Measurements from ENCODE around the gene CSMD2.

Gene CSMD2

GRCh38 chr1:33790577-33790976, 374.5 kb downstream of the CSMD2 start:
- CTCF ChIA-PET, result no interaction called here
- POLR2A ChIA-PET, result no interaction called here
- DNase-seq (ENCODE audit: extremely low spot score), result no peak
- TF ChIP-seq HDGF (IDR thresholded peaks at IDR 0.05; ENCODE audit: borderline replicate concordance) (no peak), TARDBP (IDR thresholded peaks at IDR 0.05) (no peak), FOXK2 (IDR thresholded peaks at IDR 0.05) (no peak), ARNT (IDR thresholded peaks at IDR 0.05) (no peak), L3MBTL2 (conservative IDR thresholded peaks at IDR 0.05) (no peak), BHLHE40 (IDR thresholded peaks at IDR 0.05; ENCODE audit: borderline replicate concordance) (no peak), SUZ12 (IDR thresholded peaks at IDR 0.05) (no peak), FOXA1 (IDR thresholded peaks at IDR 0.05) (no peak), NFRKB (IDR thresholded peaks at IDR 0.05) (no peak), SP1 (IDR thresholded peaks at IDR 0.05) (no peak), ELF4 (IDR thresholded peaks at IDR 0.05) (no peak), FOXM1 (IDR thresholded peaks at IDR 0.05; ENCODE audit: borderline replicate concordance) (no peak), CTBP1 (IDR thresholded peaks at IDR 0.05; ENCODE audit: borderline replicate concordance) (no peak), LEF1 (IDR thresholded peaks at IDR 0.05; ENCODE audit: borderline replicate concordance) (no peak), ZNF384 (IDR thresholded peaks at IDR 0.05) (no peak), PKNOX1 (IDR thresholded peaks at IDR 0.05) (no peak)

GRCh38 chr1:33784876-33785275, 380.2 kb downstream of the CSMD2 start:
- ChIA-PET POLR2A (no interaction called here), CTCF (no interaction called here)
- DNase-seq (ENCODE audit: extremely low spot score), result no peak
- no peak for TF ChIP-seq PKNOX1 (IDR thresholded peaks at IDR 0.05)
- no peak for TF ChIP-seq FOXM1 (IDR thresholded peaks at IDR 0.05; ENCODE audit: borderline replicate concordance)
- no peak for TF ChIP-seq HDGF (IDR thresholded peaks at IDR 0.05; ENCODE audit: borderline replicate concordance)
- no peak for TF ChIP-seq BHLHE40 (IDR thresholded peaks at IDR 0.05; ENCODE audit: borderline replicate concordance)
- no peak for TF ChIP-seq ZNF384 (IDR thresholded peaks at IDR 0.05)
- no peak for TF ChIP-seq CTBP1 (IDR thresholded peaks at IDR 0.05; ENCODE audit: borderline replicate concordance)

- no peak for DNase-seq (ENCODE audit: extremely low spot score)
- POLR2A ChIA-PET, result no interaction called here
Measured at GRCh38 chr1:33782776-33783175, 382.3 kb downstream of the CSMD2 start.

GRCh38 chr1:33781652-33782051, 383.4 kb downstream of the CSMD2 start:
- DNase-seq (ENCODE audit: extremely low spot score), result no peak
- CTCF ChIA-PET, result no interaction called here
- TF ChIP-seq NFRKB (IDR thresholded peaks at IDR 0.05), result no peak
- TF ChIP-seq ZNF384 (IDR thresholded peaks at IDR 0.05), result no peak
- POLR2A ChIA-PET, result no interaction called here

More at GRCh38 chr1:33782776-33783175, 382.3 kb downstream of the CSMD2 start:
- TF ChIP-seq ELF4 (IDR thresholded peaks at IDR 0.05) (no peak), TARDBP (IDR thresholded peaks at IDR 0.05) (no peak), SP1 (IDR thresholded peaks at IDR 0.05) (no peak), CTBP1 (IDR thresholded peaks at IDR 0.05; ENCODE audit: borderline replicate concordance) (no peak)
- CTCF ChIA-PET, result no interaction called here

GRCh38 chr1:33777337-33777736, 387.7 kb downstream of the CSMD2 start:
- no peak for DNase-seq (ENCODE audit: extremely low spot score)
- ChIA-PET CTCF (no interaction called here), POLR2A (no interaction called here)
- TF ChIP-seq HDGF (IDR thresholded peaks at IDR 0.05; ENCODE audit: borderline replicate concordance), result no peak
- TF ChIP-seq FOXK2 (IDR thresholded peaks at IDR 0.05), result no peak
- no peak for TF ChIP-seq PKNOX1 (IDR thresholded peaks at IDR 0.05)
- no peak for TF ChIP-seq BHLHE40 (IDR thresholded peaks at IDR 0.05; ENCODE audit: borderline replicate concordance)
- TF ChIP-seq FOXM1 (IDR thresholded peaks at IDR 0.05; ENCODE audit: borderline replicate concordance), result no peak
- no peak for TF ChIP-seq LEF1 (IDR thresholded peaks at IDR 0.05; ENCODE audit: borderline replicate concordance)
- no peak for TF ChIP-seq ZNF384 (IDR thresholded peaks at IDR 0.05)
- no peak for TF ChIP-seq CTBP1 (IDR thresholded peaks at IDR 0.05; ENCODE audit: borderline replicate concordance)
- no peak for TF ChIP-seq L3MBTL2 (conservative IDR thresholded peaks at IDR 0.05)
- TF ChIP-seq ARNT (IDR thresholded peaks at IDR 0.05), result no peak

GRCh38 chr1:33768821-33769220, 396.2 kb downstream of the CSMD2 start:
- TF ChIP-seq PKNOX1 (IDR thresholded peaks at IDR 0.05) (no peak), SUZ12 (IDR thresholded peaks at IDR 0.05) (no peak), ELF4 (IDR thresholded peaks at IDR 0.05) (no peak), FOXK2 (IDR thresholded peaks at IDR 0.05) (no peak), ZNF384 (IDR thresholded peaks at IDR 0.05) (no peak), NFRKB (IDR thresholded peaks at IDR 0.05) (no peak), HDGF (IDR thresholded peaks at IDR 0.05; ENCODE audit: borderline replicate concordance) (no peak), SP1 (IDR thresholded peaks at IDR 0.05) (no peak), ARNT (IDR thresholded peaks at IDR 0.05) (no peak), BHLHE40 (IDR thresholded peaks at IDR 0.05; ENCODE audit: borderline replicate concordance) (no peak), CTBP1 (IDR thresholded peaks at IDR 0.05; ENCODE audit: borderline replicate concordance) (no peak), LEF1 (IDR thresholded peaks at IDR 0.05; ENCODE audit: borderline replicate concordance) (no peak)
- ChIA-PET POLR2A (no interaction called here), CTCF (no interaction called here)
- DNase-seq (ENCODE audit: extremely low spot score), result no peak

All from HEK293T (cell line).